GM18502 (cell line): ENCODE measurements around the gene LCN12.

Experiments
- ATAC-seq: cut with Tn5 transposase; IDR thresholded peaks from one replicate; pipeline ENCODE4 v1.9.1; 2021; ENCODE audit warnings: mild to moderate bottlenecking; ENCODE audit not compliant: unreplicated experiment, poor library complexity

Gene LCN12

DNA sequence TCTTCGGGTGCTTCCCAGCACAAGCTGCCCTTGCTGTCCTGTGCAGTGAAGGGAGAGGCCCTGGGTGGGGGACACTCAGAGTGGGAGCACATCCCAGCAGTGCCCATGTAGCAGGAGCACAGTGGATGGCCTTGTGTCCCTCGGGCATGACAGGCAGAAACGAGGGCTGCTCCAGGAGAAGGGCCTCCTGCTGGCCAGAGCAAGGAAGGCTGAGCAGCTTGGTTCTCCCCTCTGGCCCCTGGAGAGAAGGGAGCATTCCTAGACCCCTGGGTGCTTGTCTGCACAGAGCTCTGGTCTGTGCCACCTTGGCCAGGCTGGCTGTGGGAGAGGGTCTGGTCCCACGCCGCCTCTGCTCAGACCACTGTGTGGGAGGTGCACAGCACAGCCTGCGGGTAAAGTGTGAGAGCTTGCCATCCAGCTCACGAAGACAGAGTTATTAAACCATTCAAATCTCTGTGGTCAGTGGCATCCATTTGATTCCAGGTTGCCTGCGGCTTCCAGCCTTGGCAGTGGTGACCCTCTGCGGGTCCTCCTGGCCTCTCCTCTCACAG, 25.8 kb upstream of the LCN12 start:
- ATAC-seq = no peak

DNA sequence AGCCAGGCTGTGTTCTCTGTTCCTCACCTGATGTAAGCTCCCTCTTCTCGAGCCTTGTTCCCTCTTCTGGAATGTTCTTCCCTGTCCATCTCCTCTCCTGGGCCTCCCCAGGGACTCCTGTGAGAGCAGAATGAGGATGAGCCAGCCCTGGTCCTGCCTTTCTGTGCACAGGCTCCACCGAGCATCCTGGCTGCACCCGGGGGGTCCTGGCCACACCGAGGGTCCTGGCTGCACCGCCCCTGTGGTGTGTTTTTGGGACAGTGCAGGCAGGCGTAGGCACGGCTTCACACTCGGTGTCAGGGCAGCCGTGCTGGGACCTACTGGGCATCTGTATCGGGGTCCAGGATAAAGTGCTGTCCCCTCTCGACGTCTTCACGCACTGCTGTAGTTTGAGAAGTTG, 25.3 kb upstream of the LCN12 start:
- ATAC-seq = no peak

DNA sequence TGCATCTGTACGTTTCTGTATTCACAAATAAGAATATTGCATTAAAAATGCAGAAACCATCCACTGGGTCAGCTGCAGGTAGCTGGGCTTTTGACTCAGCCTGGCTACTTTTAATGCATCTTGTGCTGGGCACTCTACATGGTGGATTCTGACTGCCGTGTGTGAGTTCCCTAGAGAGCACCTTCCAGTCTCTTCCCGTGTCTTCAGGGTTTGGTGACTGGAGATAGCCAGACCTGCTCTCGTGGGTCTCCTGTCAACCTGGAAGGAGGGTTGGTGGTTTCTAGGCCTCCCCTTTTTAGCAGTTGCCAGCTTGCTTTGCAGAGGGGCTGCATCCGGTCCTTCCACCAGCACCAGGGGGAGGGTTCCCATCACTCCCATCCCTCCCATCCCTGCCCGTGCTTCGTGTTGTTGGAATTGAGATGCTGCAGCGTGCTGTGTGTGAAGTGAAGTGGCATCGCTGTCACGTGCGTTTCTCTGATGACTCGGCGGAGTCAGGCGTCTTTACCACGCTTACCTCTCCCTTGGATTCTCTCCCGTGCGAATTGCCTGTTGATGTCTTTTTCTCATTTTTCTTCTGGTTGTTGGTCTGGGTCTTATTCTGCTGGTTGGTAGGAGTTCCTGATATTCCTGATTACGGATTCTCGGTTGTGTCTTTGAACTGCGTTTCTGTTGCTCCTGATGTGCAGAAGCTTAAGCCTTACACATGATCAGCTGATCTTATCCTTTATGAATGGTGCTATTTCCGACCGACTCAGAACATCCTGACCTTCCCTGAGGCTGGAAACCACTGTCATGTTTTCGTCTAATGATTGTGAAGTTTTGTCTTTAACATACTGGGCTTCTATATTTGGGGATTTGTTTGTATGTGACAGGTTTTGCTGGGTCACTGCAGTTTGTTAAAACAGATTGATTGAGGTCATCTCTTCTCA, 24.5 kb upstream of the LCN12 start:
- no peak for ATAC-seq

DNA sequence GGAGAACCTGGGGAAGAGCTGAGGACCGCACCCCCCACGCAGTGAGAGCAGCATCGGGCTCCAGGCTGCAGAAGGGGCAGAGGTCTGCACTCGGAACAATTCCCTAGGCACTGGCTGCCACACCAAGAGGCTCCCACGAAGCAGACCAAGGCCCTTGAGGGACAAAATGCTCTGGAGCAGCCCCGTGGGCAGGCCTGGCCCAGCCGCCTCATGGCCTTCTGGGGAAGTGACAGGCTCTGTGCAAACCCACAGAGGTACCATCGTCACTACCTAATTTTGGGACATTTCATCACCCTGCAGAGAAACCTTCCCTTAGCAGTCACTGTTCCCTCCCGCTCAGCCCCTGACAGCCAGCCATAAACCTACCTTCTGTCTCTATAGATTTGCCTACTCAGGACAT, 23.5 kb upstream of the LCN12 start:
- no peak for ATAC-seq

DNA sequence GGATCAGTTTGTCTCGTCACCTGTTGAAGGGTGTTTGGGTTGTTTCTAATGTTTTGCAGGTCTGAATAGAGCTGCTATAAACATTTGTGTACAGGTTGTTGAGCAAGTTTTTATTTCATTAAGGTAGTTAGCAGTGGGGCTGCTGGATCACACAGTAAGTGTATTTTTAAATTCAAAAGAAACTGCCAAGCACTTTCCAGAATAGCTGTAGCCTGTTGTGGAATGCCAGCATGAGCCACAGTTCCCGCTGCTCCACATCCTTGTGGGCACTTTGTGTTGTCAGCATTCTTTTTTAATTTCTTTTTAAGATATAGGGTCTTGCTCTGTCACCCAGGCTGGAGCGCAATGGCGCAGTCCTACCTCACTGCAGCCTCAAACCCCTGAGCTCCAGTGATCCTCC, 22.1 kb upstream of the LCN12 start:
- no peak for ATAC-seq

DNA sequence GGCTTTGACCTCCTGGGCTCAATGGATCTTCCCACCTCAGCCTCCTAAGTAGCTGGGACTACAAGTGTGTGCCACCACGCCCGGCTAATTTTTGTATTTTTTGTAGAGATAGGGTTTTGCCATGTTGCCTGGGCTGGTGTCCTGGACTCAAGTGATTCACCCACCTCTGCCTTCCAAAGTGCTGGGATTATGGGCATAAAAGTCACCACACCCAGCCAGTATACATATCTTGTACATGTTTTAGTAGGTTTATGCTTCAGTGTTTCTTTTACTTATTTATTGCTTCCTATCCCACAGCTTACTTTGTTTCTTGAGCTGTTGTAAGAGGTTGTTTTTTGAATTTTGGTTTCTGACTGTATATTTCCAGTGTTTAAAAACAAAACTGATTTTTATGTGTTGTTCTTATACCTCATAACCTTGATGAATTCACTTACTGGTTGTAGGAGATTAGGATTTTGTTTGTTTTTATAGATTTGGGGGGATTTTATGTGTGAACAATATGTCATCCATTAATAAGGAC, 20.4 kb upstream of the LCN12 start:
- no peak for ATAC-seq

DNA sequence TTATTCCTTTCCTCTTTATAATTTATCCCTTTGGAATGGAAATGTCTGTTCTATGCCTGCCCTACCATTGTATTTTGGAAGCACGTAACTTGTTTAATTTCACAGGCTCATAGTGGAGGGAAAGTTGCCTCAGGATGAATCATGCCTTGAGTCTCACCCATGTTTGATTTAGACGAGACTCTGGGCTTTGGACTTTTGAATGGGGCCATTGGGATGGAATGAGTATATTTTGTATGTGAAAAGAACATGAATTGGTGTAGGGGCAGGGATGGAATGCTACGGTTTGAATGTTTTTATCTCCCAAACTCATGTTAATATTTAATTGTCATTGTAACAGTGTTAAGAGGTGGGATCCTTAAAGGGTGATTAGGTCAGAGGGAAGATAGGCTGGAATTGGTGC, 17.8 kb upstream of the LCN12 start:
- ATAC-seq = no peak

DNA sequence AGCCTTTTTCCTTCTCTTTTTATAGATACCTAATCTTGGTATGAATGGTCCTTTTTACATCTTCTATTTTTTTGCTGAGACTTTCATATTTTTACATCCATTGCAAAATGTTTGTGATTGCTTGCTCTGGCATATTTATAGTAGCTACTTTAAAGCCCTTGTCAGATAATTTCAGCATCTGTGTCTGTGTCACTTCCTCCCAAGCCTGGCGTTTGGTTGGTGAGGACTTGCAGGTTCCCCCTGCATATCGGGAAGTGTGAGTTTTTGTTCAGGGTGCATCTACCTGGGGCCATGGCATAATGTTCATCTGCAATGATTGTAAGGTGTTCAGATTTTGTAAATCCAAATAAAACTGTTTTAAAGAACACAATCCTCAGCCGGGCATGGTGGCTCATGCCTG, 16.4 kb upstream of the LCN12 start:
- no peak for ATAC-seq

DNA sequence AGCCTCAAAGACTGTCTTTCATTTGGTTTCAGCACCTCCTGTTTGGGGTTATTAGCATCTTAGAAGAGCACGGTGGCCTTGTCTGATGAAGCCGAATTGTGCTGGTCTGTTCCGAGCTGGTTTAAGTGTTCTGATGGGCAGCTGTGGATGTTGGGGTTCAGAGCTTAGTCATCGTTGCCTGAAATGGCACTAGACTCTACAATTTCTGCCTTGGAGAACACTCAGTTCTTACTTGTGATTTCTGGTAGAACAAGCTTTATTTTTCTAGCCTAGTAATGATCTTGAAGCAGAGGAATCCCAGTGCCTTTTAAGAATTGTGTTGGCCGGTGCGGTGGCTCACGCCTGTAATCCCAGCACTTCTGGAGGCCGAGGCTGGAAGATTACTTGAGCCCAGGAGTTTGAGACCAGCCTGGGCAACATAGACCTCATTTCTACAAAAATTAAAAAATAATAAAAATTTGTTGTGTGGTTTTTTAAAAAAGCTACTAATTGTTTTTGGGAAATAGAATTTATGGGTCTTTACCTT, 15.4 kb upstream of the LCN12 start:
- no peak for ATAC-seq

DNA sequence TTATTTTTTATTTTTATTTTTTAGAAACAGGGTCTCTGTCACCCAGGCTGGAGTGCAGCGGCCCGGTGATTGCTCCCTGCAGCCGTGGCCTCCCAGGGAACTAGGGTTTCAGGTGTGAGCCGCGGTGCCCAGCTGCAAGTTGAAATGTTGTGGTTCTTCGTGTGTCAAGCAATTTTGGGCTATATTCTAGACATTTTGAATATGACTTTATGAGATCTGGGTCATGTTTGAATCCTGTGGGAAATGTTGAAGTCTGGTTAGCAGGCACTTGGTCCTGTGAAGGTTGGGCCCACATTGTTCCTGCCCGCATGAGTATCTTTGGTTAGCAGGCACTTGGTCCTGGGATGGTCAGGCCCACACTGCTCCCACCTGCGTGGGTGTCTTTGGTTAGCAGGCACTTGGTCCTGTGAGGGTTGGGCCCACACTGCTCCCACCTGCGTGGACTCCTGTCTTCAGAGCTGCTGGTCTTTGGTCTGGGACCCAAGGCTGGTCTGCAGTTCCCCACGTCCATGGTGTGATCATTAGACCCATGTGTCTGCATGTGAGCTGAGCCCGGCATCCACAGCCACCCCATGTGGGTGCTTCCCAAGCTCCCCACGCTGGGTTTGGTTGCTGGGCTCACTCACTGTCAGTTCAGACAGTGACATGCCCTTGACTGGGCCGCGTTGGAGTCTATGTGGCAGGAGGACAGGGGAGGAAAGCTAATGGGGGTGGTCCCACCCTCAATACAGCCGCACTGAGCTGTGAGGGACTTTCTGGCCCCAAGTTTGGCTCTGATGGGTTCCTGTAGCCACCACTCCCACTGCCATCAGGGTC, 14.7 kb upstream of the LCN12 start:
- no peak for ATAC-seq

DNA sequence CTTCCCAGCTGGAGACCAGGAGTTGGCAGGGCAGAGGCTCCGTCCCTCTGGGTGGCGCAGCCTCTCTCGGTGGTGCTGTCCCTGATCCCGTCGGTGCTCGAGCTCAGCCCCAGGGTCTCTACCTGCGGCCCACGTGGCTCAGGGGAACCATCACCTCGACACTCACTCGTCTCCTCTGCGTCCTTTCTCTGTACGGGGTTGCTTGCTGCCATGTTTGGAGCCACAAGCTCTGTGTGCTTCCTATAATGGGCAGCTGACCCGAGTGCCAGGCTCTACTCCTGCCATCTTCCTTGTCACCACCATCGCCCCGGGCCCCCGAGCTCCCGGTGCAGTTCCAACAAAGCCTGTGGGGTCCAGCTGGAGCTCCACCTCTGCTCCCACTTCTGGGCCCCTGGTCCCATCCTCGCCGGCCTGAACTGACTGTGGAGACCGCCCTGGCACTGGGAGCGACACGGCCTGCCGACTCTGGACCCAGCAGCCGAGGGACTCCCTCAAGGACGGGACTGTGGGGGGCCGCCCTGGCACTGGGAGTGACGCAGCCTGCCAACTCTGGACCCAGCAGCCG, 12.6 kb upstream of the LCN12 start:
- ATAC-seq = no peak

DNA sequence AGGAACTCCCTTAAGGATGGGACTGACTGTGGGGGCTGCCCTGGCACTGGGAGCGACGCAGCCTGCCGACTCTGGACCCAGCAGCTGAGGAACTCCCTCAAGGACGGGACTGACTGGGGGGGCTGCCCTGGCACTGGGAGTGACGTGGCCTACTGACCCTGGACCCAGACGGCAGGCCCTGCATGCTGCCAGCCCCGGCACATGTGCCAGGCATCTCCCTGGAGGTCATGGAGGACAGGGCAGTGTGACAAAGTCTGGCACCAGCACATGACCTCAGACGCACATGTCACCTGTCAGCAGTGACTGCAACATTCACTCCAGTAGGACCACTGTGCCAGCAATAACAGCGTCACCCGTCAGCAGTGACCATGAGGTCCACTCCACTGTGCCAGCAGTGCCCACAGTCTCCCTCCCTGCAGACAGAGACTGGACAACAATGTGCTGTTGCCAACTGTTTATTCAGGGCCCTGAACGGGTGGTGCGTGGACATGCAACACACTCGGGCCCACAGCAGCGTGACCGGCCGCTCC, 12.0 kb upstream of the LCN12 start:
- no peak for ATAC-seq

DNA sequence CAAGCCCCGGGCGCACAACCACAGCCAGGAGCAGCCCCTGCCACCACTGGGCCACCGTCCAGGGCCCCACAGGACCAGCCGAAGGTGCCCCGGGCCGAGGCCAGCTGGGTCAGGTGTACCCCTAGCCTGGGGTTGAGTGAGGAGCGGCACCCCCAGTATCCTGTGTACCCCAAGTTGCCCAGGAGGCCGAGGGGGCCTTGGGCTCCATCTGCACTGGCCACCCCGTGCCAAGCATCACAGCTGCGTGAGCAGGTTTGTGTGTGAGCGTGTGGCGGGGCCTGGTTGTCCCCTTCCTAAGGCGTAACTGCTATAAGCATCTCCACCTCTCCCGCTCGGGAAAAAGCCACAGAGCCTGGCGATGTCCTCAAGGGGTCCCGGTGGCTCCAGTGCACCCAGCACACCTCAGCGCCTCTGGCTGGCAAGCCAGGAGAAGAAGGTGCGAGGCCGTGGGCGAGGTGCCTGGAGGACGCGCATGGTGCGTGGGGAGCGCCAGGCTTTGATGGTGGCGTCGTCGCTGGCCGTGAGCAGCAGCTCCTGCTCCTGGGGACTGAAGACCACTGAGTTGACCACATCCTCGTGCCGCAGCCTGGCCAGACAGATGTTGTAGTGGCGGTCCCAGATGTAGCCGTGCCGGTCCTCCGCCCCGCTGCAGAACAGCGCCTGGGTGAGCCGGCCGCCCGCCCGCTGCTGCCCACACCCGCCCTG, 11.4 kb upstream of the LCN12 start:
- no peak for ATAC-seq

DNA sequence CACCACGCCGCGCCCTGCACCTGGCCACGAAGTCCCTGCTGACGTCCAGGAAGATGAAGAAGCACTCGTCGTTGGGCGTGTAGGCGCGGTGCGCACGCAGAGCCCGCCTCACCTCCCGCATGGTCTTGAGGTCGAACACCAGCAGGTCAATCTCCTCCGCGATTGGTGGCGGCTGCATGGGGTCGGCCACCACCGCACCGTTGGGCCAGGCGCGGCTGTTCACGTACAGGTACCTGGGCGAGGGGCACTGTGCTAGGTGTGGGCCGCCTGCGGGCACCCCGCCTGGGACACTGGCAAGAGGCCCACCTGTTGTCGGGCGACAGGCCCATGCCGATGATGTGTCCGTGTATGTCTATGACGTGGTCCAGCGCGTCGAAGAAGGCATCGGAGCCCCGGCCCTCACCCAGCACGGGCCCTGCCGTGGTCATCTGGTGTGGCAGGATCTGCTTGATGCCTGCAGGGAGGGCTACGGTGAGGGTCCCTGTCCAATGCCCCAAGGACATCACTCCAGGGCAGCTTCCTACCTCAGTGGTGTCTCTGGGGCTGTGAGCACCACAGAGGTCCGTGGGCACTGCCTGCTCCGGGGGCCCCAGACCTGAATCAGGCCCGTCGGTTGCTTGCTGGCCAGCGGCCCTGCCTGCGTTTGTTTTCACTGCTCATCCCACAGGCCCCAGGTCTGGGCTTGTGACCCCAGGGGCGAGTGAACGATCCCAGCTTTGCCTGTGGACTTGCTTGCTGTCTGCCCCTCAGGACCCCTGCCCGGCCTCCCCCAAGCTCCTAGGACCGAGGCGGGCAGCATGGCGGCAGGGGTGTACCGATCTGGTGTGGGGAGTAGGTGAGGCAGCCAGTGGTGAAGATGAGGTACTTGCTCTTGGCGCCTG, 10.6 kb upstream of the LCN12 start:
- no peak for ATAC-seq

DNA sequence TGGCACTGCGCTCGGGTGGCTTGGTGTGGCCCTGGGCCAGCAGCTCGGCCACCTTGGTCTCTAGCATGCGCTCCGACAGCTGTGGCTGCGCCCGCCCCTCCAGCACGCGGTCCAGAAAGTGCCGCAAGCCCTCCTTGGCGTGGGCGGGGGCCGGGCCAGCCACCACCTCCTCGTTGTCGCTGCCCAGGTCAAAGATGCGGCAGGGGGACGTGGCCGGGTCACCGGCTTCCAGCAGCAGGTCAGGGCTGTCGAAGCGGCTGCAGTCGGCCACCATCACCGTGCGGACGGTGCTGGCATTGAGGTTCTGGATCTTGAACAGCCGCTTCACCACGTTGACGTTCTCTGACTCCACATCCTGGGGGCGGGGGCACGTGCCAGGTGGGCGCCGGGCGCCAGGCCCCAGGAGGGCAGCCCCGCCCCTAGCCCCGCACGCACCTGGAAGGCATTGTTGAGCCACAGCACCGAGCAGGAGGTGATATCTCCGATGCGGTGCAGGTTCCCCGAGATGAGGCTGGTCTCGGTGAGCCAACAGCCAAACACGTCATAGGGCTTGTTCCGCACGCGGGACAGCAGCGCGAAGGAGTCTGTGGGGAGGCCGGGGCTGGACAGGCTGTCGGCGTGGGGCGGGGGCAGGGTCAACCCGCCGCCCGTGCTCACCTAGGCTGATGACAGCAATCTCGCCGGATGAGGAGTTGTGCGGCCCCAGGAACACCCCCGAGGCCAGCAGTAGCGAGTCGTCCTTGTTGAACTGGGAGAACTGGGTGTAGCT, 9.8 kb upstream of the LCN12 start:
- no peak for ATAC-seq

DNA sequence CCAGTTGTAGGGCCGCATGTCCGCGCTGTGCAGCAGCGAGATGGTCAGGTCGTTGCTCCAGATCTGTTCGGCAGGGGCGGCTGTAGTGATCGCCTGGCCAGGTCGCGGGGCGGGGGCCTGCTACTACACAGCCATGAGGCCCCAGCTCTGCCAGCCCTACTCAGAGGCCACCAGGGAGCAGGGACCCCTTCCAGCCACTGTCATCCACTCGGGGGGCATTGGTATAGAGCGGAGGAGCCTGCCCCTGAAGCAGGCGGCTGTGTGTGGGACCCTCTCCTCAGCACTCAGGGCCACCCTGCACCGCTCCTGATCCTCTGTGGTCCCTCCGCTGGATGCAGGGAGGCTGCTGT, 9.2 kb upstream of the LCN12 start:
- no peak for ATAC-seq

DNA sequence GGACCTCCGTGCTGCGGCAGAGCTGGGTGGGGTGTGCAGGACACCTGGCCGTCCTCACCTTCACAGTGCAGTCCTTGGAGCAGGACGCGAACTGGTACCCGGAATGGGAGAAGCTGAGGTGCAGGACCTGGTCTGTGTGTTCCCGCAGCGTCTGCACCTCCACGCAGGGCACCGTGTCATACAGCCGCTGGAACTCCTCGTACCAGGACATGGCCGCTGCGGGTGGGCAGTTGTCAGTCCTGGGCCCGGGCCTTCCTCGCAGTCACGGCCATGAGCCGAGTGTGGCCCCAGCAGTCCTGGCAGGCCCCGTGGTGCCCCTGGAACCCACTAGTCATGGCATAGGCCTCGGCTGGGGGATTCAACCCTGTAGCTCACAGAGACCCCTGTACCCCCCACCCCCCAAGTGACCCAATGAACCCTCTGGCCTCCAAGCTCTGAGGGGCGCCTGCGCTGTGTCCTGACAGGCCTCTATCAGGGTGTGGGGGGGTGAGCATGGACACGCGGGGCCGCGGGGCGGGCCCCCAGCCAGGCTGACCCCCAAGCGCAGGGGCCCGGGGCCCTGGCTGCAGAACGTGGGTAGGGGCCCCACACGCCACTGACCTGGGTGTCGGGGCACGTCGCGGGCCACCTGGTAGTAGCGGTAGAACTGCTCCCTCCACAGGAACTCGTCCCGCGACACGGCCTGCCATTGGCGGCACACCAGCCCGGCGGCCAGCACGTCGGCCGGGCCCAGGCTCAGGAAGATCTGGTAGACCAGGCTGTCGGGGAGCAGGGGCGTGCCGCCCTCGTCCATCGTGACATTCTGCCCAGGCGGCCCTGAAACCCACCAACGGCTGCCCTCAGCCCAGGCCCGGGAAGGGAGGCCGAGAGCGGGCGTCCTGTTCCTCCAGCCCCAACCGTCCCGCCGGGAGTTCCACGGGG, 8.5 kb upstream of the LCN12 start:
- ATAC-seq = peak; percentile 19
